ENCODE results near the gene P2RY6. TPM values are rescaled to one million over a fixed set of nuclear protein-coding genes. Genes with fewer than 3 reads are reported as not detected.

P2RY6 gene
- total RNA-seq, 4 donors from 2014 or later: 1.8 to 2.8 (median 2.3) TPM

DNA sequence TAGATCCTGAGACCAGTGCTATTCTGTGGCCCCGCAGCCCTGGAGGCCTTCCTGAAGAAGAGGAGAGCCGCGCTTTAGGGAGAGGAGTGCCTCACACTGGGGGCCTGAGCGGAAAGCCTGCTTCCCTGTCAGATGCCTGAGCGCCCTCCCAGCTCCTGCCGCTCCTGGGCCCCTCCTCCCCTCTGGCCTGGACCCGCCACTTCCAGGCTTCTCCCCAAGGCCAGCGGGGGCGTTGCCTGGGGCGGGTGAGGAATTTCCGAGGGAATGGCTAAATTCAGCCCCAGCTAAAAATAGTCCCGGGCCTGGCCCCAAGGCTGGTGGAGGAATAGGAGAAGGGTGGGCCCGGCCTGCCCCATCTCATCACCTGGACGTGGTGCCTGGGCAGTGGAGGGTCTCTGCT, 51.3 kb downstream of the P2RY6 start:
- no peaks in the 10 kb centered on the region for H3K36me3 ChIP-seq
- TF ChIP-seq EP300 (IDR thresholded peaks at IDR 0.05) (no peak), CTCF (IDR thresholded peaks at IDR 0.05) (peak in 1 of 4 experiments; percentile 14), POLR2AphosphoS5 (IDR thresholded peaks at IDR 0.05) (peak; percentile 78), POLR2A (IDR thresholded peaks at IDR 0.05) (no peak)
- peak; percentile 81 for ATAC-seq
- H3K27me3 ChIP-seq: no peaks in the 10 kb centered on the region
- peaks cover 15 to 100% (median 78%) of the 10 kb centered on the region in 3 donors for H3K4me1 ChIP-seq
- H3K27ac ChIP-seq: peak overlapping the region; percentile 67 to 99 (median 94)
- peak overlapping the region in 1 of 2 donors; percentile 23 for H3K4me3 ChIP-seq
- no peaks in the 10 kb centered on the region for H3K9me3 ChIP-seq
- no CpG with 5 or more reads among the region's 14 CpGs for WGBS, 2 donors (ENCODE audit: low coverage in 1 of 2)

DNA sequence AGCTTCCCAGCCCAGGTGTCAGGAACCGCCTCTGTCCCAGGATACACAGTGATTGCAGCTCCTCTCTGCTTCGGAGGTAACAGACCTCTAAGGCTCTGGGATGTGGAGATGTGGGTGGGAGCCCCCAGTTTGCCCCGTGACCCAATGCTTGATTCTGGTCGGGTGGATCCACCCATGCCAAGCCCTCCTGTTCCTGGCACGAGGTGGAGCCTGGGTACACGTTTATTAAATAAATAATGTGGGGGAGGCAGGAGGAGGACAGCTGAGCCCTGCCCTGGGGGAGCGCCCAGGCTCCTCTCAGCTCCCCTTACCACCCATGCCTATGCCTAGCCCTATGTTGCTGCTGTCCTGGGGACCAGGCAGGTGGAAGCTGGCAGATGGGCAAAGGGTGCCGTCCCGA, 52.0 kb downstream of the P2RY6 start:
- peak overlapping the region in 1 of 2 donors; percentile 23 for H3K4me3 ChIP-seq
- TF ChIP-seq POLR2AphosphoS5 (IDR thresholded peaks at IDR 0.05) (no peak), EP300 (IDR thresholded peaks at IDR 0.05) (no peak), CTCF (IDR thresholded peaks at IDR 0.05) (no peak), POLR2A (IDR thresholded peaks at IDR 0.05) (no peak)
- peaks cover 15 to 99% (median 74%) of the 10 kb centered on the region in 3 donors for H3K4me1 ChIP-seq
- H3K27ac ChIP-seq: peak overlapping the region; percentile 67 to 99 (median 94)
- H3K36me3 ChIP-seq: no peaks in the 10 kb centered on the region
- WGBS, 2 donors (ENCODE audit: low coverage in 1 of 2): 80% methylated on average over 2 of the region's 9 CpGs; no CpG with 5 or more reads in 1 of the 2 donors
- H3K27me3 ChIP-seq: no peaks in the 10 kb centered on the region
- H3K9me3 ChIP-seq: no peaks in the 10 kb centered on the region
- ATAC-seq: no peak

GRCh38 chr11:73324665-73325035, 52.5 kb downstream of the P2RY6 start:
- TF ChIP-seq CTCF (IDR thresholded peaks at IDR 0.05): no peak
- TF ChIP-seq POLR2AphosphoS5 (IDR thresholded peaks at IDR 0.05): no peak
- no peak for TF ChIP-seq EP300 (IDR thresholded peaks at IDR 0.05)
- no peak for TF ChIP-seq POLR2A (IDR thresholded peaks at IDR 0.05)
- Histone ChIP-seq H3K27ac (peak overlapping the region; percentile 67 to 99 (median 94)), H3K27me3 (no peaks in the 10 kb centered on the region), H3K4me1 (peaks cover 15 to 98% (median 70%) of the 10 kb centered on the region in 3 donors), H3K4me3 (no peak overlapping the region), H3K9me3 (no peaks in the 10 kb centered on the region), H3K36me3 (no peaks in the 10 kb centered on the region)
- ATAC-seq: no peak
- 57 to 100% methylated on average over 1 to 2 of the region's 2 CpGs for WGBS, 2 donors (ENCODE audit: low coverage in 1 of 2)

GRCh38 chr11:73325036-73325981, 53.2 kb downstream of the P2RY6 start:
- TF ChIP-seq POLR2A (IDR thresholded peaks at IDR 0.05) (no peak), POLR2AphosphoS5 (IDR thresholded peaks at IDR 0.05) (peak; percentile 25)
- Histone ChIP-seq H3K9me3 (no peaks in the 10 kb centered on the region), H3K4me1 (peaks cover 15 to 98% (median 69%) of the 10 kb centered on the region in 3 donors), H3K4me3 (no peak overlapping the region), H3K27ac (peak overlapping the region; percentile 67 to 99 (median 94)), H3K27me3 (no peaks in the 10 kb centered on the region), H3K36me3 (no peaks in the 10 kb centered on the region)
- WGBS, 2 donors (ENCODE audit: low coverage in 1 of 2): 36 to 71% methylated on average over 5 to 9 of the region's 13 CpGs
- ATAC-seq: peak; percentile 17

DNA sequence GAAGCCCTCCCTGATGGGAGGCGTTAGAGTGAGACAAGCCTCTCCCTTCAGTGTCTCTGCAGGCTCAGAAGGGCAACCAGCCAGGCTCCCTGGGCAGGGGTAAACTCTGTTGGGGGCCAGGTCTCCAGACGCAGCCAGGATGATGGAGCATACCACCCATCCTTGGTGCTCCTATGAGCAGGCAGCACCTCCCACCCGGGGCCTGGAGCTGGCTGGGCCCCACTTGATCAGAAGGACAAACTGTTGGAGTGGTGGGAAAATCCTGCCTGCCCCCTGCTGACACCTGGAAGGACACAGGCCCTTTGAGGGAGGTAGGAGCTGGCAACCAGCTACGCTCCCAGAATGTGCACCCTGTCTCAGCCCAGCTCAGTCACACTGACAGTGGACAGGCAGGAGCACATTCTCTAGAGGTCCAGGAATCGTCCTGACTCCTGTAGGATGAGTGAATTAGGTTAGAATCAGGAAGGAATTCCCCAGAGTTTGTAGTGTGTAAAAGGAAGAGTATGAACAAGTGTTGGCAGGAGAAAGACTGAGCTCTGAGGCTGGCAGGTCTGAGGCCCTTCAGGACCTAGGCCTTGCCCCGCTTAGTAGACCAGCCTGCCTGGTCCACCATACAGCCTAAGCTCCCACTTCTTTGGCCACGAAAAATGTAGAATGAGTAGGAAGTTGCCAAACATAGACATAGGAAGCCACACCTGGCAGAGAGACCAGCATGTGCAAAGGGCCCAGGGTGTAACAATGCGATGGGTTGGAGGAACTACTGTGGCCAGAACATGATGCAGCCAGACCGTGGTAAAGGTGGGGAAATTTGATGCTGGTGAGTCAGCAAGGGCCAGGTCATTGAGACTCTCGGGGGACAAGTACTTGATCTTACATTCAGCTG, 55.0 kb downstream of the P2RY6 start:
- ATAC-seq: no peak
- no peaks in the 10 kb centered on the region for H3K27me3 ChIP-seq
- no peaks in the 10 kb centered on the region for H3K9me3 ChIP-seq
- peak overlapping the region; percentile 2 to 99 (median 94) for H3K27ac ChIP-seq
- H3K4me3 ChIP-seq: no peak overlapping the region
- H3K4me1 ChIP-seq: peaks cover 25 to 98% (median 72%) of the 10 kb centered on the region in 3 donors
- TF ChIP-seq CTCF (IDR thresholded peaks at IDR 0.05) (no peak), POLR2AphosphoS5 (IDR thresholded peaks at IDR 0.05) (no peak), EP300 (IDR thresholded peaks at IDR 0.05) (no peak), POLR2A (IDR thresholded peaks at IDR 0.05) (no peak)
- WGBS, 2 donors (ENCODE audit: low coverage in 1 of 2): 44 to 47% methylated on average over 3 to 6 of the region's 10 CpGs
- no peaks in the 10 kb centered on the region for H3K36me3 ChIP-seq
